Panc1 (cell line): ENCODE data around the gene SLC16A1. TPM values are rescaled to one million over a fixed set of nuclear protein-coding genes. Genes with fewer than 3 reads are reported as not detected.

Experiments
- ATAC-seq: fragments of 200-7000 bp; cut with Tn5 transposase; 2 replicates; pipeline ENCODE4 v1.9.1; 2020; ENCODE audit warnings: mild to moderate bottlenecking, moderate library complexity
- BruUV-seq: library from RNA; stranded (reverse); fragments of 400-500 nt; replicated peaks from 2 replicates; lab custom pipeline; 2021; lab: Mats Ljungman, UMichigan
- CTCF ChIA-PET: fragments of 300-600 bp; sonication (Branson Sonifier 250); formaldehyde crosslinking; loops from one replicate; lab custom pipeline; 2022; ENCODE audit warnings: antibody characterized with exemption; lab: Charles Lee
- POLR2A ChIA-PET: fragments of 300-600 bp; sonication (Branson Sonifier 250); formaldehyde crosslinking; loops from one replicate; lab custom pipeline; 2022; ENCODE audit warnings: antibody characterized with exemption; lab: Charles Lee
- DNase-seq: peaks from one replicate; pipeline ENCODE4 v3.0.0-alpha.2; 2010; ENCODE audit warnings: low read depth, low spot score
- H3K27ac ChIP-seq: 2 replicates; pipeline ENCODE4 v1.5.1; 2011; ENCODE audit warnings: mild to moderate bottlenecking, low read length, inconsistent platforms
- H3K27me3 ChIP-seq: fragments of 200-500 bp; sonication (Bioruptor generic); 2 replicates; pipeline ENCODE4 v1.6.0; 2014; ENCODE audit warnings: low read length, inconsistent platforms; ENCODE audit not compliant: control insufficient read depth, insufficient read depth
- H3K36me3 ChIP-seq: fragments of 200-500 bp; sonication (Bioruptor generic); 2 replicates; pipeline ENCODE4 v1.5.1; 2014; ENCODE audit warnings: inconsistent platforms, mild to moderate bottlenecking, low read length, moderate library complexity; ENCODE audit not compliant: control insufficient read depth, insufficient read depth
- H3K4me1 ChIP-seq: 2 replicates; pipeline ENCODE4 v1.5.1; 2011; ENCODE audit warnings: inconsistent platforms, mild to moderate bottlenecking, low read length, moderate library complexity; ENCODE audit not compliant: control insufficient read depth, insufficient read depth
- H3K4me3 ChIP-seq, 2 experiments: 2 replicates each; pipeline ENCODE4 v1.5.1; 2011 to 2012; ENCODE audit warnings: low read depth in 2 of 2, low read length in 2 of 2, mild to moderate bottlenecking in 2 of 2, inconsistent platforms in 1 of 2, moderate library complexity in 1 of 2
- H3K9me3 ChIP-seq: fragments of 200-500 bp; sonication (Bioruptor generic); 2 replicates; pipeline ENCODE4 v1.5.1; 2014; ENCODE audit warnings: low read depth, mild to moderate bottlenecking, inconsistent platforms, low read length, moderate library complexity; ENCODE audit not compliant: control insufficient read depth, insufficient read depth
- CTCF ChIP-seq: fragments of 450-650 bp; IDR thresholded peaks from 2 replicates; pipeline ENCODE4 v1.5.1; 2017; ENCODE audit warnings: mild to moderate bottlenecking
- POLR2AphosphoS5 ChIP-seq: IDR thresholded peaks from 2 replicates; pipeline ENCODE4 v1.6.1; 2012; ENCODE audit warnings: mild to moderate bottlenecking, low read depth, low read length, moderate library complexity
- SIN3A ChIP-seq: IDR thresholded peaks from 2 replicates; pipeline ENCODE4 v1.6.1; 2012; ENCODE audit warnings: low read depth, mild to moderate bottlenecking, low read length, moderate library complexity, borderline replicate concordance; ENCODE audit not compliant: insufficient read depth
- TCF7L2 ChIP-seq: IDR thresholded peaks from 2 replicates; pipeline ENCODE4 v1.6.1; 2011; ENCODE audit warnings: mild to moderate bottlenecking, low read depth, low read length, inconsistent platforms
- in situ Hi-C: cut with HindIII; loops from 2 replicates; pipeline ENCODE4 v1.10.0; 2016; ENCODE audit warnings: low sequenced_read_pairs, low pct_unique_long_range_greater_than_20kb
- intact Hi-C: fragments of 100-400 bp; cut with micrococcal nuclease; formaldehyde crosslinking; loops from one replicate; pipeline ENCODE4 v1.10.0; 2022; ENCODE audit not compliant: unreplicated experiment
- total RNA-seq: library from RNA; stranded (reverse); gene quantifications from one replicate; pipeline ENCODE4 v1.2.1, GENCODE V29; 2021; ENCODE audit not compliant: unreplicated experiment
- TF ChIP-seq, protein P1 (sequence below), 2 experiments: IDR thresholded peaks; 2 replicates each; pipeline ENCODE4 v1.6.1; 2011 to 2012; ENCODE audit warnings: low read depth in 2 of 2, control low read depth in 1 of 2, low read length in 1 of 2, mild to moderate bottlenecking in 1 of 2, moderate library complexity in 1 of 2; ENCODE audit not compliant: insufficient read depth in 1 of 2

The SLC16A1 gene
- total RNA-seq, 1 experiment from 2014 or later = 51.5 TPM

- ATAC-seq = no peak
- H3K4me3 ChIP-seq = no peak overlapping the region
- no peak for TF ChIP-seq CTCF
- H3K27me3 ChIP-seq = no peaks in the 10 kb centered on the region
- intact Hi-C loops (no loop called here), in situ Hi-C loops (no loop called here)
- no peak overlapping the region for H3K27ac ChIP-seq
- CTCF ChIA-PET = no interaction called here
- no peaks in the 10 kb centered on the region for H3K4me1 ChIP-seq
- no peak for DNase-seq
- no peaks in the 10 kb centered on the region for H3K9me3 ChIP-seq
- no peaks in the 10 kb centered on the region for H3K36me3 ChIP-seq
- no TSS peak for BruUV-seq
- POLR2A ChIA-PET = no interaction called here
Observed at GRCh38 chr1:112866981-112867380, 89.0 kb downstream of the SLC16A1 start.

DNA sequence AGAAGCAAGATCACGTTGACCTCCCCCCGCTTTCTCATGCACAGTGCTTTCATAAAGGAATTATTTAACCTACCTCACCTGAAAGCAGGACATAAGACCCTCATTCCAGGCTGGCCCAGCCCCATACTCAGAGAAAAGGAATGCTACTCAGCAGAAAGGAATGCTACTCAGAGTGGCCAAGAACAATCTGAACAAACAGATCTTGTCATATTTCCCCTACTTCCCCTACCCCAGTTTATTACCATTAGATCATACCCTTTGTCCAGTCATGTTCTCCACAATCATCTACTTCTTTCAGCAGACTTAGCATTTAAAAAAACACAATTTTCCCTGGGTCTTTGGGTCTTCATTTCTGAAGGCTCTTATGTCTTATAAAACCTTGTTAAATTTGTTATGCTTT lies 89.8 kb downstream of the SLC16A1 start:
- TF ChIP-seq POLR2AphosphoS5 = no peak
- no peak for TF ChIP-seq TCF7L2
- no peak for TF ChIP-seq SIN3A
- TF ChIP-seq CTCF = no peak
- TF ChIP-seq, protein P1, sequence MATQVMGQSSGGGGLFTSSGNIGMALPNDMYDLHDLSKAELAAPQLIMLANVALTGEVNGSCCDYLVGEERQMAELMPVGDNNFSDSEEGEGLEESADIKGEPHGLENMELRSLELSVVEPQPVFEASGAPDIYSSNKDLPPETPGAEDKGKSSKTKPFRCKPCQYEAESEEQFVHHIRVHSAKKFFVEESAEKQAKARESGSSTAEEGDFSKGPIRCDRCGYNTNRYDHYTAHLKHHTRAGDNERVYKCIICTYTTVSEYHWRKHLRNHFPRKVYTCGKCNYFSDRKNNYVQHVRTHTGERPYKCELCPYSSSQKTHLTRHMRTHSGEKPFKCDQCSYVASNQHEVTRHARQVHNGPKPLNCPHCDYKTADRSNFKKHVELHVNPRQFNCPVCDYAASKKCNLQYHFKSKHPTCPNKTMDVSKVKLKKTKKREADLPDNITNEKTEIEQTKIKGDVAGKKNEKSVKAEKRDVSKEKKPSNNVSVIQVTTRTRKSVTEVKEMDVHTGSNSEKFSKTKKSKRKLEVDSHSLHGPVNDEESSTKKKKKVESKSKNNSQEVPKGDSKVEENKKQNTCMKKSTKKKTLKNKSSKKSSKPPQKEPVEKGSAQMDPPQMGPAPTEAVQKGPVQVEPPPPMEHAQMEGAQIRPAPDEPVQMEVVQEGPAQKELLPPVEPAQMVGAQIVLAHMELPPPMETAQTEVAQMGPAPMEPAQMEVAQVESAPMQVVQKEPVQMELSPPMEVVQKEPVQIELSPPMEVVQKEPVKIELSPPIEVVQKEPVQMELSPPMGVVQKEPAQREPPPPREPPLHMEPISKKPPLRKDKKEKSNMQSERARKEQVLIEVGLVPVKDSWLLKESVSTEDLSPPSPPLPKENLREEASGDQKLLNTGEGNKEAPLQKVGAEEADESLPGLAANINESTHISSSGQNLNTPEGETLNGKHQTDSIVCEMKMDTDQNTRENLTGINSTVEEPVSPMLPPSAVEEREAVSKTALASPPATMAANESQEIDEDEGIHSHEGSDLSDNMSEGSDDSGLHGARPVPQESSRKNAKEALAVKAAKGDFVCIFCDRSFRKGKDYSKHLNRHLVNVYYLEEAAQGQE (IDR thresholded peaks at IDR 0.05; ENCODE audit: insufficient read depth in 1 of 2, low read depth in 2 of 2, low read length in 1 of 2) = no peak
- ChIA-PET POLR2A (no interaction called here), CTCF (no interaction called here)
- ATAC-seq (no peak), DNase-seq (no peak)
- H3K9me3 ChIP-seq = no peaks in the 10 kb centered on the region
- no peak overlapping the region for H3K4me3 ChIP-seq
- no peaks in the 10 kb centered on the region for H3K4me1 ChIP-seq
- no peaks in the 10 kb centered on the region for H3K27me3 ChIP-seq
- in situ Hi-C loops (no loop called here), intact Hi-C loops (no loop called here)
- H3K36me3 ChIP-seq = no peaks in the 10 kb centered on the region
- H3K27ac ChIP-seq = no peak overlapping the region
- no TSS peak for BruUV-seq
